WERI-Rb-1 (cell line): ENCODE results near the gene TMTC3.

Experiments used
- DNase-seq: peaks from one replicate; pipeline ENCODE4 v3.0.0-alpha.2; 2020
- H3K27ac ChIP-seq: fragments of 250-450 bp; sonication (Bioruptor Pico); 2 replicates; pipeline ENCODE4 v1.5.1; 2020; ENCODE audit warnings: mild to moderate bottlenecking, moderate library complexity
- H3K27me3 ChIP-seq: fragments of 250-450 bp; sonication (Bioruptor Pico); 2 replicates; pipeline ENCODE4 v1.5.1; 2021; ENCODE audit warnings: mild to moderate bottlenecking, low read depth, moderate library complexity; ENCODE audit not compliant: insufficient read depth, severe bottlenecking
- H3K36me3 ChIP-seq: fragments of 250-450 bp; sonication (Bioruptor Pico); 2 replicates; pipeline ENCODE4 v1.5.1; 2020; ENCODE audit warnings: mild to moderate bottlenecking, moderate library complexity
- H3K4me3 ChIP-seq: 2 replicates; pipeline ENCODE4 v1.5.1; 2011; ENCODE audit warnings: low read depth, mild to moderate bottlenecking, control low read depth, low read length
- H3K9me3 ChIP-seq: fragments of 250-450 bp; sonication (Bioruptor Pico); 2 replicates; pipeline ENCODE4 v1.5.1; 2021; ENCODE audit warnings: mild to moderate bottlenecking, moderate library complexity; ENCODE audit not compliant: severe bottlenecking
- CTCF ChIP-seq: IDR thresholded peaks from 2 replicates; pipeline ENCODE4 v1.5.1; 2011; ENCODE audit warnings: low read depth, mild to moderate bottlenecking, control low read depth, inconsistent platforms, low read length

The TMTC3 gene

DNA sequence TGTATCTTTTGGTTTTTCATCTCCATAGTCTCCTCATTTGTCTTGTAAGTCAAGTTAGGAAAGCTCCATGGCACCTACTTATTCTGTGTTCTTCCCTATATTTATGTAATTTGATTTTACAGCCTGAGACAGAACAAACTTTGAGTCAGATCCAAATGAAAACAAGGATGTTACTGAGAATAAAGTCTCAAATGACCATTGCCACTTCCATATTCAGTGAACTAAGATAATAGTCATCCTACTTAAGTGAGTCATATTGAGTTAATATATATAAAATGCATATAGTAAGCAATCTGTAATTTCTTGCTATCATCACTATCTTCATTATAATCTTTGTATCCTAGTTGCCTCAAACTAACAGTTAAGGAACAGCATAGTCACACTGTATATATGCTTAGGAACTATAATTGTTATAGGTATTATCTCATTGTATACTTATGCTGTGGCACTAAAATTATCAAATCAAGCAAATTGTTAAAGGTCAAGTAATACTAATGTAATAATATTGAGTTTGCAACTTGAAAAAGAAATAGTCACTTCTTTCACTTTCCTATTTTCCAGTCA lies 30.8 kb downstream of the TMTC3 start:
- Histone ChIP-seq H3K27me3 (no peaks in the 10 kb centered on the region), H3K27ac (no peak overlapping the region), H3K4me3 (no peak overlapping the region), H3K36me3 (peaks cover 18% of the 10 kb centered on the region; the same call in 1 of the 2 replicates), H3K9me3 (no peaks in the 10 kb centered on the region)
- no peak for TF ChIP-seq CTCF
- DNase-seq: no peak

- Histone ChIP-seq H3K9me3 (no peaks in the 10 kb centered on the region), H3K4me3 (no peak overlapping the region), H3K27ac (no peak overlapping the region), H3K27me3 (no peaks in the 10 kb centered on the region), H3K36me3 (peaks cover 19% of the 10 kb centered on the region; the same call in 1 of the 2 replicates)
- DNase-seq: no peak
- no peak for TF ChIP-seq CTCF
Measured at GRCh38 chr12:88175544-88175943, 33.4 kb downstream of the TMTC3 start.

- Histone ChIP-seq H3K27ac (no peak overlapping the region), H3K9me3 (no peaks in the 10 kb centered on the region), H3K27me3 (no peaks in the 10 kb centered on the region), H3K36me3 (peaks cover 8% of the 10 kb centered on the region; the same call in 1 of the 2 replicates), H3K4me3 (no peak overlapping the region)
- TF ChIP-seq CTCF: no peak
- no peak for DNase-seq
Measured at GRCh38 chr12:88179436-88180014, 37.4 kb downstream of the TMTC3 start.

DNA sequence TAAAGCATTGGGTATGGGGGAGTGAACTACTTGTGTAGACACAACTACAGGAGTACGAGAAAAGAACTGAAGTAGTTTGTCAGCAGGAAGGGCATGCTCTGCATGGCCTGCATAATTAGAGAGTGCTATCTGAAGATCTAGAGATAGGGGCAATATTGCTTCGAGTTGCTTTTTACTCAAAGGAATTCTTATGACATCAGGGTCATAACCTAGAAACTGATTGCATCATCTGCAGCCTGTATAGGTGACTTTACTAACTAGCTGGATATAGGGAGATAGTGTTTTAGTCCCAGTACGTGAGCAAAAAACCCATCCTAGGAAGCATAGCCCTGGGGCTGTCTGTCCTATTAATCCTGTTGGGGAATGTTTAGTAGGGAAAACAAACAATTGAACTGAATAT lies 39.8 kb downstream of the TMTC3 start:
- Histone ChIP-seq H3K27ac (no peak overlapping the region), H3K36me3 (0 out of 2 replicates have a peak, but pooled peaks cover 6% of the 10 kb centered on the region), H3K27me3 (no peaks in the 10 kb centered on the region), H3K9me3 (no peaks in the 10 kb centered on the region), H3K4me3 (no peak overlapping the region)
- DNase-seq: no peak
- TF ChIP-seq CTCF: no peak

DNA sequence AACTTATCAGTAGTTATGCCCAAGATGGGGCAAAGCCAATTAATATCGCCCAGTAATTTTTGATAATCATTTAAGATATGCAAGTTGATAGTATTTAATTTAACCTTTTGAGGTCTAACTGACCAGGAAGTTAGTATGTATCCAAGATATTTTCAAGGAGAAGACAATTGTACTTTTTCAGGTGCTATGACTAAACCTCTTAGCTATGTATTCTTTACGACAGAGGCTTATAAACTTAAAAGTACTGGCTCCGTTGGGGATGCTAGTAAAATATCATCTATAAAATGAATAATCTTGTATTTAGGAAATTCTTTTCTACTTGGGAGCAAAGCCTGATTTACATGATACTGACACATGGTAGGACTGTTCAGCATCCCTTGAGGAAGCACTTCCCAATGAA lies 40.3 kb downstream of the TMTC3 start:
- Histone ChIP-seq H3K27me3 (no peaks in the 10 kb centered on the region), H3K9me3 (no peaks in the 10 kb centered on the region), H3K4me3 (no peak overlapping the region), H3K36me3 (0 out of 2 replicates have a peak, but pooled peaks cover 6% of the 10 kb centered on the region), H3K27ac (no peak overlapping the region)
- no peak for DNase-seq
- TF ChIP-seq CTCF: no peak

DNA sequence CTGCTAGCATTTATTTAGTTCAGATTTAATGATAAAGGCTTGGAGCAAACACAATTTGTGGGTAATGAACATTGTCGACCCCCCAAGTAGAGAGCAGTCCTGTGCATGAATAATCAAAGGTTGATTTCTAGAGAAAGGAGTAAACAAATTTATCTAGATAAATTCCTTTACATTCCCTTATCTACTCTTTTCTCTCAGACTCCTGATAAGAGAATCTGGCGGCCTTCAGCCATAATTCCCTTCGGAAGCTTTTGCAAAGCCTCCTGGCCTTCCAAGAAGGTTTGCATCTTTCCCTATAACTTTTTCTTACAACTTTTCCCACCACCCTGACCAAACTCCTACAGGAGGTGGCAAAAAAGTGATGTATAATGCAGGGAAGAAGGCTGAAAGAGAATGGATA lies 42.1 kb downstream of the TMTC3 start:
- Histone ChIP-seq H3K27ac (no peak overlapping the region), H3K9me3 (no peaks in the 10 kb centered on the region), H3K36me3 (no peaks in the 10 kb centered on the region), H3K4me3 (no peak overlapping the region), H3K27me3 (no peaks in the 10 kb centered on the region)
- TF ChIP-seq CTCF: no peak
- no peak for DNase-seq
